NCI-H1048 (cell line): ENCODE measurements around the gene GSTM3.
"Not testable (repeated sequence)": the region's sequence is repeated elsewhere in the genome, so short reads cannot be mapped to it uniquely, and the experiment has no call there.

ENCODE experiments used
- DNase-seq: peaks from one replicate; lab custom pipeline; 2025; lab: John Stamatoyannopoulos, UW

Gene GSTM3

DNA sequence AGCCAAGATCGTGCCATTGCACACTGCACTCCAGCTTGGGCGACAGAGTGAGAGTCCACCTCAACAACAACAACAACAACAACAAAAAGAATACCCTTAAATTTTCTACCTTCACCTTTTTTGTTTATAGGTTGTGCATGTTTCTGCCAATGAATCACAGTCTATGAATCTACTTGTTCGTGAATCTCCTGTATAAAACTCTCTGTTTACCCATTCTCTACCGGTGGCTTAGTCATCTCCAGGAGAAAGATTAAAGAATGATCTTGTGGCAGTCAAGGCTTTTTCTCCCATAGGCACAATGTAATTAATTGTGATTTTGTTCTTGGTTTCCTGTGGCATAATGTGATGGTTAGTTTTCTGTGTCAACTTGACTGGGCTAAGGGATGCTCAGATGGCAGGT is 43.0 kb downstream of the GSTM3 start:
- DNase-seq = not testable (repeated sequence)

DNA sequence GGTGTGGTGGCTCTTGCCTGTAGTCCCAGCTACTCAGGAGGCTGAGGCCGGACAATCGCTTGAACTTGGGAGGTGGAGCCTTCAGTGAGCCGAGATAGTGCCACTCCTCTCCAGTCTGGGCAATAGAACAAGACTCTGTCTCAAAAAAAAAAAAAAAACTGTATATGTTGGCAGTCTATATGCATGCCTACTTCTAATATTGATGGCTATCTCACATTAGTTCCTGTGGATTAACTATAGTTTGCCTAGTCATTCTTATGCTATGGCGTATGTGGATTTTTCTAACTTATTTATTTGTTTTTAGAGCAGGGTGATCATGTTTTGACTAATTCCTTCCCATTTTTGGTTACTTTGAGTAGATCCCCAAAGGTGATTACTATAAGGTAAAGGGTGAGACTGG is 43.8 kb downstream of the GSTM3 start:
- DNase-seq = no peak

DNA sequence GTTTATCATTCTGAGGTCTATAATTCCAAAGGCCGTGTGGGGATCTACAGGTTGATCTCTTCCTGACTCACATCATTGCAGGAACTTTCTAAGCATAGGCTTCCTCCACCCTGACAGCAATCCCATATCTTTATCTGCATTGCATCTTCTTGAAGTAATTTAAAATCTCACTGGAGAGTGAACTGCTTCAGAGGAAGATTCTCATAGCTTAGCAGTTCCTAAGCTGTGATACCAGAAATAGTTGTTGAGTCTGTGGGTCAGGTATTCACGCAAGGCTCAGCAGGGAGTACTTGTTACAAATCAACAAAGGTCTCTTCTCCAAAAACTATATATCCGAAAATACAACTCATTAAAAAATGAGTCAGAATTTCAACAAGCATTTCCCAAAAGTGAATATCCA is 45.7 kb downstream of the GSTM3 start:
- not testable (repeated sequence) for DNase-seq

DNA sequence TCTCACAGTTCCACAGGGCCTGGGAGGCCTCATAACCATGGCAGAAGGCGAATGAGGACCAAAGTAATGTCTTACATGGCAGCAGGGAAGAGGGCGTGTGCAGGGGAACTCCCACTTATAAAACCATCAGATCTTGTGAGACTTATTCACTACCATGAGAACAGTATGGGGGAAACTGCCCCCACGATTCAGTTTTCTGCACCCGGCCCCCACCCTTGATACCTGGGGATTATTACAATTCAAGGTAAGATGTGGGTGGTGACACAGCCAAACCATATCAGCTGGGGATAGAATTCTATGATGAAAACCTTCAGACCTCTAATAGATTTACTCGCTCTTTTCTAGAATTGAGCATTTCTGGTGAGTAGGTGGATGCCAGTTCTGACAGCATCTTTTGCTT is 46.4 kb downstream of the GSTM3 start:
- not testable (repeated sequence) for DNase-seq

DNA sequence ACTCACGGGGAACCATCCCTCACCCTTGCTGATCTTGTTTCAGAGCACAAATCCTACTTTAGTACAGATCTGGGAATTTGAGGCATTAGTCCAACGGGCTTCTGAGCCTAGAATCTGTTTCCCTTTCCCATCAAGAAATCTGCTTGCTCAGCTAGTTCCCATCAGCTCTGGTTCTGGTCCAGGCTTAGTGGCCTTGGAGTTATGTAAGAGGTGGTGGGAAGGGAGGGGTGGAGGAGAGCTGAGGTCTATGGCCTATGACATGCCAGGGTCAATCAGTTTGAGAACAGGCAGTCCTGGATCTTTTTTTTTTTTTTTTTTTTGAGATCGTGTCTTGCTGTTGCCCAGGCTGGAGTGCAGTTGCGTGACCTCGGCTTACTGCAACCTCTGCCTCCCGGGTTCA is 49.1 kb downstream of the GSTM3 start:
- DNase-seq = no peak

DNA sequence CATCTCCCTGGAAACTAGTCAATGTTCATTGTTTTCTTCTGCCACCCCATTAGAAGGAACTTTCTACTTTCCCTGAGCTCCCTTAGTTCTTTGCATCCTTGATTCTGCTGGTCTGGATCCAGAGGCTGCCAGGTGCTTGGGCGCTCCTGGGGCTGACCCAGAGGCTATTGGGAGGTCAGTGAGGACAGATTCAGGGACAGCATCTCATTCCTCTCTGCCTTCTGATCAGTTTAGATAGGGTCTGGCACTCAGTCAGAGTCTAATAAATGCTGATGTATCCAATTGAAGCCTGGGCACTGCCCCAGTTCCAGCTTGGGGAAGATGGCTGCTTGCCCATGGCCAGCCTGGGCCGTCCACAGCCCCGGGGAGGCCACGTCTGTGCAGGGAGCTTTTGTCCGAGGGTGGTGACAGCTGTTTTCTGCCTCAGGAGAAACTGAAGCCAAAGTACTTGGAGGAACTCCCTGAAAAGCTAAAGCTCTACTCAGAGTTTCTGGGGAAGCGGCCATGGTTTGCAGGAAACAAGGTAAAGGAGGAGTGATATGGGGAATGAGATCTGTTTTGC is 50.9 kb downstream of the GSTM3 start:
- no peak for DNase-seq

DNA sequence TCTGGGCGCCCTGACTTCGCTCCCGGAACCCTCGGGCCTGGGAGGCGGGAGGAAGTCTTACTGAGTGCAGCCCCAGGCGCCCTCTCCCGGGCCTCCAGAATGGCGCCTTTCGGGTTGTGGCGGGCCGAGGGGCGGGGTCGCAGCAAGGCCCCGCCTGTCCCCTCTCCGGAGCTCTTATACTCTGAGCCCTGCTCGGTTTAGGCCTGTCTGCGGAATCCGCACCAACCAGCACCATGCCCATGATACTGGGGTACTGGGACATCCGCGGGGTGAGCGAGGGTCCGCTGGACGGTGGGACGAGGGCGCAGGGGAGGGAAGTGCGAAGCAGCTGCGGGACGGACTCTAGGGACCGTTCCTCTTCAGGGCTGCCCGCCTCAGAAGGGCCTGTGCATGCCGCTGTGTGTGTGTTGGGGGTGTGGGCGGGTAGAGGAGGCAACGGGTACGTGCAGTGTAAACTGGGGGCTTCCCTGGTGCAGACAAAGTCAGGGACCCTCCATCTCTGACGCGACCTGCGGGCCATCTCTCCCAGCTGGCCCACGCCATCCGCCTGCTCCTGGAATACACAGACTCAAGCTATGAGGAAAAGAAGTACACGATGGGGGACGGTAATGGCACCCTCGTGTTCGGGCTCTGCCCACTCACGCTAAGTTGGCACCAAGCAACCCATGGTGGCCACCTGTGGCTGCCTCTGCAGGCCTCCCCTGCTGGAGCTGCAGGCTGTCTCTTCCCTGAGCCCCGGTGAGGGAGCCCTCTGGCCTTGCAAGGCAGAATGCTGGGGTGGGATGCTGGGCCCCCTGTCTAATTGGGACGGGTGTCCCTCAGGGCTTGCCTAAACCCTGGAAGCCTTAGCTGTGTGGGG is 53.0 kb downstream of the GSTM3 start, which contains the start of gene GSTM1:
Gene GSTM1, plus strand, starts transcription at position 177 of the 859 bp plus-strand sequence. Its CDS starts 57 bp downstream, at position 234.
- DNase-seq = no peak

DNA sequence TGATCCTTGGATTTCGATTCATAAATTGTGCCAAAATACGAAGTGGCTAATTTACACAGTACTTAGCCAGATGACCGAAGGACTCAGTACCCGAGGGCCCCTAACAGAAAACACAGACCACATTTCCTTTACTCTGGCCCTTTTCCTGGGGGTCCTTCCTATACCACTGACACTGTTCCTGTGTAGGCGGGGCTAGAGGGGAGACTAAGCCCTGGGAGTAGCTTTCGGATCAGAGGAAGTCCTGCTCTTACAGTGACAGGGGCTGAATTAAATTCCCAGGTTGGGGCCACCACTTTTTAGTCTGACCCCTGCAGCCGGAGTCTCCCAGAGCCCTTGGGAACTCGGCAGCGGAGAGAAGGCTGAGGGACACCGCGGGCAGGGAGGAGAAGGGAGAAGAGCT is 53.7 kb downstream of the GSTM3 start:
- DNase-seq = not testable (repeated sequence)

DNA sequence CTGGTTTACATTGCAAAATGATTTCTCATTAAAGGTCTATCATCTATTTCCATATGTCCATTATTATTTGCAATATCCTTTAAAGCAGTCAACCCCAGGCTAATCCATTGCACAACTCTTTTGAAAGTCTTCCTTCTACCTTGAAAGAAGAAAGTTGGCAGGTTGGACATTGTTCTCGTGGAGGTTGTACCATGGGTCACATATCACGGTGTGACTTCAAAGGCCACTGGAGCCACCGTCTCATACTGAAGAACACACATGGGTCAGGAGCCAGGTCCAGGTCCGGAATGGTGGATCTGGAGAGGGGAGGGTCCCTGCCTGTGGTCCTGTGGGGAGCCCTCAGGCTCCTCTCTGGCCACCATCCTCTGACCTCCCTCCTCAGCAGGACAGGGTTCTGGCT is 54.9 kb downstream of the GSTM3 start:
- DNase-seq = not testable (repeated sequence)

DNA sequence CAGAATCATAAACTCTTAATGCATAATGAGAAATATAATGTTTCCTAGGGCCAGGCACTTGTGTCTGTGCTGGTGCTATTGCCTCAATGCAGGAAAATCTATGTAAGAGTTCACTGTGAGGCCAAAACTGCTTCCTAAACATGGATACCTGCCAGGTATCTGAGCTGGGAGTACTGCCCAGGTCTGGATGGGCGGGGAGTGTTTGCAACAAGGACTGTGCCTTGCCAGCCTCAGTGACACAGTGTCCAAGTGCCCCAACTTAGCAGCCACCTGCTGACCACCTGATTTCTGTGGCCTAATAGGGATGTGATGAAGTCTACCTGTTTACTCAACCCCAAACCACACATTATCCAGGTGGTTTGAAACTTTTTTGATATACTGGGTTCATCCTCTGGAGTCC is 55.4 kb downstream of the GSTM3 start:
- DNase-seq = not testable (repeated sequence)

DNA sequence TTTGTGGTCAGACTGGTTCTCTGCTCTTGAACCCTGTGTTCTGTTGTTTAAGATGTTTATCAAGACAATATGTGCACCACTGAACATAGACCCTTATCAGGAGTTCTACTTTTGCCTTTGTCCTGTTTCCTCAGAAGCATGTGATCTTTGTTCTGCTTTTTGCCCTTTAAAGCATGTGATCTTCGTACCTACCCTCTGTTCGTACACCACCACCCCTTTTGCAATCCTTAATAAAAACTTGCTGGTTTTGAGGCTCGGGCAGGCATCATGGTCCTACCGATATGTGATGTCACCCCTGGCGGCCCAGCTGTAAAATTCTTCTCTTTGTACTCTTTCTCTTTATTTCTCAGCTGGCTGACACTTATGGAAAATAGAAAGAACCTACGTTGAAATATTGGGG is 56.1 kb downstream of the GSTM3 start:
- DNase-seq = not testable (repeated sequence)
